Transverse colon (tissue), 4 donors: ENCODE results near the gene KLHDC3. TPM values are rescaled to one million over a fixed set of nuclear protein-coding genes. Genes with fewer than 3 reads are reported as not detected.
"Not testable (repeated sequence)": the region's sequence is repeated elsewhere in the genome, so short reads cannot be mapped to it uniquely, and the experiment has no call there.

Experiments used
- DNase-seq: peaks from one replicate; pipeline ENCODE4 v3.0.0-alpha.2; 2019
- H3K27ac ChIP-seq, 4 donors: fragments of 200-600 bp; sonication (generic); 2 replicates each; pipeline ENCODE4 v1.5.1; 2016 to 2018; ENCODE audit warnings: inconsistent platforms in 4 of 4
- H3K27me3 ChIP-seq: fragments of 200-600 bp; sonication (generic); 2 replicates; pipeline ENCODE4 v1.5.1; 2017; ENCODE audit warnings: inconsistent platforms
- H3K36me3 ChIP-seq, 4 donors: fragments of 200-600 bp; sonication (generic); 2 replicates each; pipeline ENCODE4 v1.5.1; 2017 to 2019; ENCODE audit warnings: inconsistent platforms in 4 of 4
- H3K4me1 ChIP-seq, 4 donors: fragments of 200-600 bp; sonication (generic); 2 replicates each; pipeline ENCODE4 v1.5.1; 2017 to 2020; ENCODE audit warnings: inconsistent platforms in 4 of 4
- H3K4me3 ChIP-seq, 4 donors: fragments of 200-600 bp; sonication (generic); 1 replicate in 1 of 4; 2 replicates in 3 of 4; pipeline versions ENCODE4 v1.5.1 to v1.6.1; 2017 to 2019; ENCODE audit warnings: inconsistent platforms in 4 of 4
- H3K9me3 ChIP-seq, 2 donors: fragments of 200-600 bp; sonication (generic); 2 replicates each; pipeline ENCODE4 v1.5.1; 2017 to 2019; ENCODE audit warnings: inconsistent platforms in 2 of 2
- CTCF ChIP-seq, 5 experiments: fragments of 200-600 bp in 3 of 5; fragments of 450-650 bp in 2 of 5; sonication (generic) in 3 of 5; IDR thresholded peaks; 1 replicate in 2 of 5; 2 replicates in 3 of 5; pipeline ENCODE4 v1.5.1; 2016 to 2017; ENCODE audit warnings: antibody characterized with exemption in 5 of 5, inconsistent platforms in 3 of 5, mild to moderate bottlenecking in 2 of 5, moderate library complexity in 1 of 5
- EP300 ChIP-seq: sonication (generic); formaldehyde crosslinking; IDR thresholded peaks from one replicate; pipeline ENCODE4 v1.6.1; 2017; ENCODE audit warnings: antibody characterized with exemption, low read depth
- POLR2A ChIP-seq: fragments of 450-650 bp; IDR thresholded peaks from one replicate; pipeline ENCODE4 v1.6.1; 2016; ENCODE audit warnings: antibody characterized with exemption, mild to moderate bottlenecking, moderate library complexity
- POLR2AphosphoS5 ChIP-seq, 3 donors: sonication (generic); formaldehyde crosslinking; IDR thresholded peaks; one replicate each; pipeline ENCODE4 v1.6.1; 2016; ENCODE audit warnings: antibody characterized with exemption in 3 of 3
- WGBS, 2 donors: methylation state at CpG; one replicate each; pipeline ENCODE4 v1.1.5; 2018; ENCODE audit warnings: low coverage in 1 of 2; 5-methylcytosine and 5-hydroxymethylcytosine counted together
- in situ Hi-C, 4 donors: fragments of 200-750 bp; cut with MboI; loops; one replicate each; pipeline versions ENCODE4 v1.15.0 to v1.15.1; 2017; ENCODE audit warnings: low sequenced_read_pairs in 3 of 4, low pct_ligation_motif_present in 1 of 4, low pct_unique_long_range_greater_than_20kb in 1 of 4
- intact Hi-C: fragments of 100-400 bp; cut with DNase I; formaldehyde crosslinking; loops from one replicate; pipeline ENCODE4 v1.15.1; 2023; ENCODE audit warnings: low total_unique reads
- total RNA-seq, 4 donors: library from RNA; depleted of rRNA; stranded (reverse); fragments of >200 nt; gene quantifications; one replicate each; pipeline ENCODE4 v1.1.0, GENCODE V29; 2016

KLHDC3 gene
- total RNA-seq, 4 donors from 2014 or later, result 54.6 to 67.3 (median 63.2) TPM

GRCh38 chr6:42996513-42996912, 17.5 kb upstream of the KLHDC3 start:
- in situ Hi-C loops, result no loop called here
- Histone ChIP-seq H3K4me3 (no peak overlapping the region), H3K4me1 (peaks cover 0 to 11% (median 3%) of the 10 kb centered on the region in 4 donors), H3K36me3 (no peaks in the 10 kb centered on the region), H3K27ac (no peak overlapping the region), H3K27me3 (no peaks in the 10 kb centered on the region), H3K9me3 (no peaks in the 10 kb centered on the region)
- TF ChIP-seq POLR2AphosphoS5 (IDR thresholded peaks at IDR 0.05), result peak in 1 of 3 donors; percentile 20
- TF ChIP-seq EP300, result no peak
- intact Hi-C loops, result no loop called here
- DNase-seq, result no peak

- H3K36me3 ChIP-seq, result not testable (repeated sequence)
Observed at GRCh38 chr6:42998205-42998604, 15.8 kb upstream of the KLHDC3 start.

GRCh38 chr6:43001843-43002242, 12.2 kb upstream of the KLHDC3 start:
- in situ Hi-C loops, result no loop called here
- Histone ChIP-seq H3K4me3 (no peak overlapping the region), H3K36me3 (no peaks in the 10 kb centered on the region), H3K9me3 (no peaks in the 10 kb centered on the region), H3K4me1 (peaks cover 0 to 2% (median 0%) of the 10 kb centered on the region in 4 donors), H3K27ac (no peak overlapping the region), H3K27me3 (no peaks in the 10 kb centered on the region)
- TF ChIP-seq EP300, result no peak
- no peak for DNase-seq
- 96 to 100% methylated on average over 3 to 8 of the region's 8 CpGs for WGBS, 2 donors
- intact Hi-C loops, result no loop called here

More at GRCh38 chr6:42998205-42998604, 15.8 kb upstream of the KLHDC3 start:
- DNase-seq, H3K4me3 ChIP-seq, H3K9me3 ChIP-seq, H3K27me3 ChIP-seq, H3K27ac ChIP-seq, in situ Hi-C loops, intact Hi-C loops: not testable (repeated sequence)
- 95 to 100% methylated on average over 3 to 9 of the region's 9 CpGs for WGBS, 2 donors
- H3K4me1 ChIP-seq, result peaks cover 0 to 11% (median 3%) of the 10 kb centered on the region in 4 donors

- Histone ChIP-seq H3K27me3 (no peaks in the 10 kb centered on the region), H3K27ac (no peak overlapping the region), H3K4me1 (no peaks in the 10 kb centered on the region), H3K36me3 (peaks cover 0 to 8% (median 3%) of the 10 kb centered on the region in 4 donors), H3K4me3 (no peak overlapping the region), H3K9me3 (no peaks in the 10 kb centered on the region)
- TF ChIP-seq POLR2A (no peak), POLR2AphosphoS5 (IDR thresholded peaks at IDR 0.05) (no peak), EP300 (no peak), CTCF (IDR thresholded peaks at IDR 0.05) (no peak)
- no peak for DNase-seq
- in situ Hi-C loops (no loop called here), intact Hi-C loops (no loop called here)
- WGBS, 2 donors, result 88 to 100% methylated on average over 1 to 5 of the region's 5 CpGs
Observed at GRCh38 chr6:43005844-43006243, 8.2 kb upstream of the KLHDC3 start.

GRCh38 chr6:43006251-43006650, 7.8 kb upstream of the KLHDC3 start:
- 97% methylated on average over 11 of the region's 11 CpGs; no CpG with 5 or more reads in 1 of the 2 donors for WGBS, 2 donors
- intact Hi-C loops (no loop called here), in situ Hi-C loops (no loop called here)
- Histone ChIP-seq H3K9me3 (no peaks in the 10 kb centered on the region), H3K27ac (no peak overlapping the region), H3K27me3 (no peaks in the 10 kb centered on the region), H3K36me3 (peaks cover 0 to 8% (median 3%) of the 10 kb centered on the region in 4 donors), H3K4me3 (no peak overlapping the region), H3K4me1 (no peaks in the 10 kb centered on the region)
- TF ChIP-seq POLR2AphosphoS5 (IDR thresholded peaks at IDR 0.05) (no peak), EP300 (no peak), POLR2A (no peak), CTCF (IDR thresholded peaks at IDR 0.05) (no peak)
- no peak for DNase-seq

GRCh38 chr6:43007126-43007525, 6.9 kb upstream of the KLHDC3 start:
- intact Hi-C loops (no loop called here), in situ Hi-C loops (no loop called here)
- peaks cover 0 to 8% (median 3%) of the 10 kb centered on the region in 4 donors for H3K36me3 ChIP-seq
- no peak overlapping the region for H3K4me3 ChIP-seq
- no peaks in the 10 kb centered on the region for H3K27me3 ChIP-seq
- no peak for TF ChIP-seq POLR2A
- TF ChIP-seq CTCF (IDR thresholded peaks at IDR 0.05), result no peak
- no peak for TF ChIP-seq POLR2AphosphoS5 (IDR thresholded peaks at IDR 0.05)
- no peak for TF ChIP-seq EP300
- no peak overlapping the region for H3K27ac ChIP-seq
- peaks cover 0 to 4% (median under 1%) of the 10 kb centered on the region in 4 donors for H3K4me1 ChIP-seq
- DNase-seq, result no peak
- WGBS, 2 donors, result 91 to 92% methylated on average over 4 to 8 of the region's 9 CpGs
- H3K9me3 ChIP-seq, result no peaks in the 10 kb centered on the region
